ENCODE measurements around the gene NBEA. TPM values are rescaled to one million over a fixed set of nuclear protein-coding genes. Genes with fewer than 3 reads are reported as not detected.
A peak's percentile ranks its signal among the peaks of the same experiment; 100 is the strongest.

NBEA gene
- total and polyA plus RNA-seq, 2 experiments from 2014 or later, result 9.1 to 29.1 TPM

DNA sequence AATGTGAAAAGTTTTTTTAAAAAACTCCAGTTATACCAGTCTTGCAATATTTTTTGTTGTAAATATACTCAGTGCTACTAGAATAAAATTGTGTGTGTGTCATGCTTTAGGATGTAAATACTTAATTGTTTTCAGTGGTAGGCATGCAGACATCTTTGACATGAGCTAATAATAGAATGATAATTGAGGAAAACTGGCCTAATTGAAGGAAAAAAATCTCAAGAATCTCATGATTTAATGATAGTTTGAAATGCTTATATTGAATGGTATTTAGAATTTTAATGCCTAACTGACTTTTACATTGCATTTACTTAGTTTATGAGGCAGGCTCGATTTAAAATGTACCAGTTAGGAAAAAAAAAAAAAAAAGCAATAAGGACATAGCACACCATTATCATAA is 537.6 kb downstream of the NBEA start:
- peaks cover 17% of the 10 kb centered on the region; the same call in 1 of the 2 replicates for H4K20me1 ChIP-seq (replicated peaks; ENCODE audit: insufficient read depth)
- TF ChIP-seq EZH2 (IDR thresholded peaks at IDR 0.05; ENCODE audit: low read depth, unreplicated experiment) (no peak), CREB1 (CRISPR knock-in tag; IDR thresholded peaks at IDR 0.05; ENCODE audit: low read depth) (no peak), CTCF (conservative IDR thresholded peaks at IDR 0.05; ENCODE audit: low read depth in 2 of 2) (no peak)
- H3K4me2 ChIP-seq, result peak overlapping the region; percentile 86
- no peaks in the 10 kb centered on the region for H3K9me3 Mint-ChIP-seq
- H3K36me3 Mint-ChIP-seq (ENCODE audit: low read depth), result no peaks in the 10 kb centered on the region
- H3K27ac ChIP-seq (ENCODE audit: low read depth), result no peak overlapping the region
- no peak for DNase-seq (ENCODE audit: low spot score)
- H3K36me3 ChIP-seq (ENCODE audit: insufficient read depth), result no peaks in the 10 kb centered on the region
- no peak overlapping the region for H3K4me3 Mint-ChIP-seq
- no peaks in the 10 kb centered on the region; the same call in 1 of the 2 replicates for H3F3A ChIP-seq (replicated peaks; ENCODE audit: low read depth)
- peaks cover 47% of the 10 kb centered on the region for H3K27me3 Mint-ChIP-seq (ENCODE audit: insufficient read depth, low read depth, poor library complexity)
- ATAC-seq, result no peak
- no peak overlapping the region for H2AFZ ChIP-seq
- H3K27ac Mint-ChIP-seq, result no peak overlapping the region
- H3K4me1 ChIP-seq (ENCODE audit: insufficient read depth), result peaks cover 39% of the 10 kb centered on the region
- peaks cover 59% of the 10 kb centered on the region for H3K27me3 ChIP-seq (ENCODE audit: insufficient read depth)
- no peaks in the 10 kb centered on the region for H3K79me2 ChIP-seq (replicated peaks; ENCODE audit: insufficient read depth)
- H3K4me1 Mint-ChIP-seq, result peaks cover 37% of the 10 kb centered on the region
- H3K4me3 ChIP-seq, result peak overlapping the region; percentile 63
- no peaks in the 10 kb centered on the region for H3K9me2 ChIP-seq (ENCODE audit: insufficient read depth)

DNA sequence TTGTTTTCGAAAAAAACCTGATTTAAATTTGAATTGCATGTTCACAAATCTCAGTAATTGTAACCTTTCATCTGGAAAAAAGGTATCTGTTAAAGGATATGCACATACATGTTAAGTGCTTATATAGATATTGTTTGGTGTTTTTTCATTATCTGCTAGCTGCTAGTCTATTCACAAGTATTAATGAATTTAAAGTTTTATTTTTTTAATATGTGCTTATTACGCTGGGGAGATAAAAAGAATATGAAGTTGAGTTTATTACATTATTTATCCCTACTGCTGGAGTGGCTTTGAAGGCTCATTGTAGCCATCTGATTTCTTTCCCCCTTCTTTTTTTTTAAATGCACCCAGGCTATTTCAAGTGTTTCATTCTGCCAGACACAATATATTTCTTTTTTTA is 538.3 kb downstream of the NBEA start:
- ATAC-seq, result no peak
- H3F3A ChIP-seq (replicated peaks; ENCODE audit: low read depth), result no peaks in the 10 kb centered on the region; the same call in 1 of the 2 replicates
- peaks cover 53% of the 10 kb centered on the region for H3K27me3 ChIP-seq (ENCODE audit: insufficient read depth)
- Mint-ChIP-seq H3K27me3 (ENCODE audit: insufficient read depth, low read depth, poor library complexity) (peaks cover 40% of the 10 kb centered on the region), H3K36me3 (ENCODE audit: low read depth) (no peaks in the 10 kb centered on the region), H3K27ac (no peak overlapping the region), H3K4me3 (no peak overlapping the region), H3K9me3 (no peaks in the 10 kb centered on the region), H3K4me1 (peaks cover 35% of the 10 kb centered on the region)
- H3K4me3 ChIP-seq, result no peak overlapping the region
- H3K4me1 ChIP-seq (ENCODE audit: insufficient read depth), result peaks cover 36% of the 10 kb centered on the region
- no peak for DNase-seq (ENCODE audit: low spot score)
- no peak overlapping the region for H2AFZ ChIP-seq
- H3K9me2 ChIP-seq (ENCODE audit: insufficient read depth), result no peaks in the 10 kb centered on the region
- no peaks in the 10 kb centered on the region for H3K79me2 ChIP-seq (replicated peaks; ENCODE audit: insufficient read depth)
- H3K4me2 ChIP-seq, result no peak overlapping the region
- no peaks in the 10 kb centered on the region for H3K36me3 ChIP-seq (ENCODE audit: insufficient read depth)
- H4K20me1 ChIP-seq (replicated peaks; ENCODE audit: insufficient read depth), result peaks cover 13% of the 10 kb centered on the region; the same call in 1 of the 2 replicates
- H3K27ac ChIP-seq (ENCODE audit: low read depth), result no peak overlapping the region
- TF ChIP-seq EZH2 (IDR thresholded peaks at IDR 0.05; ENCODE audit: low read depth, unreplicated experiment) (no peak), JUNB (IDR thresholded peaks at IDR 0.05; ENCODE audit: unreplicated experiment) (no peak), STAT1 (IDR thresholded peaks at IDR 0.05; ENCODE audit: unreplicated experiment) (no peak), ZNF462 (CRISPR knock-in tag; IDR thresholded peaks at IDR 0.05) (no peak), EZH2phosphoT487 (IDR thresholded peaks at IDR 0.05; ENCODE audit: unreplicated experiment) (no peak), NANOG (IDR thresholded peaks at IDR 0.05; ENCODE audit: borderline replicate concordance) (no peak), ZNF331 (CRISPR knock-in tag; IDR thresholded peaks at IDR 0.05; ENCODE audit: low read depth) (no peak), ZNF114 (CRISPR knock-in tag; IDR thresholded peaks at IDR 0.05) (no peak), CTCF (conservative IDR thresholded peaks at IDR 0.05; ENCODE audit: low read depth in 2 of 2) (no peak), CREB1 (CRISPR knock-in tag; IDR thresholded peaks at IDR 0.05; ENCODE audit: low read depth) (no peak)

Measured in GM23338 (cell line).